ENCODE data around the gene ANK2. TPM values are rescaled to one million over a fixed set of nuclear protein-coding genes. Genes with fewer than 3 reads are reported as not detected.

The ANK2 gene
- total RNA-seq, 2 experiments from 2014 or later: 0.38 to 4.0 TPM

GRCh38 chr4:113248320-113248719 is 198.9 kb downstream of the ANK2 start:
- intact Hi-C loops (cut with micrococcal nuclease; ENCODE audit: unreplicated experiment): no loop called here
- Histone ChIP-seq H3K9me3 (ENCODE audit: low read length) (no peaks in the 10 kb centered on the region), H4K20me1 (ENCODE audit: insufficient read depth, low read length) (no peaks in the 10 kb centered on the region), H3K4me3 (ENCODE audit: low read depth, low read length, poor library complexity, severe bottlenecking) (no peak overlapping the region), H3K4me1 (ENCODE audit: insufficient read depth, low read length, poor library complexity, severe bottlenecking) (no peaks in the 10 kb centered on the region), H3K4me2 (ENCODE audit: low read length) (no peak overlapping the region), H3K36me3 (ENCODE audit: insufficient read depth, low read length) (no peaks in the 10 kb centered on the region), H3K79me2 (ENCODE audit: insufficient read depth, low read depth, low read length) (no peaks in the 10 kb centered on the region), H3K9me2 (ENCODE audit: insufficient read depth, low read length) (no peaks in the 10 kb centered on the region), H3K27ac (ENCODE audit: low read depth, low read length, poor library complexity, severe bottlenecking) (no peak overlapping the region), H2AFZ (ENCODE audit: low read length) (no peak overlapping the region)
- CTCF ChIA-PET (ENCODE audit: unreplicated experiment): no interaction called here
- POLR2A ChIA-PET: no interaction called here
- TF ChIP-seq CTCF (conservative IDR thresholded peaks at IDR 0.05; ENCODE audit: low read length) (0 out of 2 replicates have a peak, but pooled peaks have one; percentile 29), EZH2phosphoT487 (IDR thresholded peaks at IDR 0.05; ENCODE audit: borderline replicate concordance, low read depth, low read length) (no peak)
- no peak for DNase-seq (ENCODE audit: low spot score)
- no TSS peak for BruUV-seq (replicated peaks)

- Histone ChIP-seq H3K9me3 (ENCODE audit: low read length) (no peaks in the 10 kb centered on the region), H3K79me2 (ENCODE audit: insufficient read depth, low read depth, low read length) (no peaks in the 10 kb centered on the region), H3K4me3 (ENCODE audit: low read depth, low read length, poor library complexity, severe bottlenecking) (no peak overlapping the region), H2AFZ (ENCODE audit: low read length) (no peak overlapping the region), H3K4me1 (ENCODE audit: insufficient read depth, low read length, poor library complexity, severe bottlenecking) (no peaks in the 10 kb centered on the region), H3K36me3 (ENCODE audit: insufficient read depth, low read length) (no peaks in the 10 kb centered on the region), H3K4me2 (ENCODE audit: low read length) (no peak overlapping the region), H3K27ac (ENCODE audit: low read depth, low read length, poor library complexity, severe bottlenecking) (no peak overlapping the region), H3K9me2 (ENCODE audit: insufficient read depth, low read length) (no peaks in the 10 kb centered on the region), H4K20me1 (ENCODE audit: insufficient read depth, low read length) (no peaks in the 10 kb centered on the region)
- intact Hi-C loops (cut with micrococcal nuclease; ENCODE audit: unreplicated experiment): no loop called here
- no peak for DNase-seq (ENCODE audit: low spot score)
- ChIA-PET CTCF (ENCODE audit: unreplicated experiment) (no interaction called here), POLR2A (no interaction called here)
- no peak for TF ChIP-seq EZH2phosphoT487 (IDR thresholded peaks at IDR 0.05; ENCODE audit: borderline replicate concordance, low read depth, low read length)
- no peak for TF ChIP-seq CTCF (conservative IDR thresholded peaks at IDR 0.05; ENCODE audit: low read length)
- BruUV-seq (replicated peaks): no TSS peak
Observed at GRCh38 chr4:113255628-113256027, 206.2 kb downstream of the ANK2 start.

GRCh38 chr4:113256946-113257345 is 207.5 kb downstream of the ANK2 start:
- TF ChIP-seq EZH2phosphoT487 (IDR thresholded peaks at IDR 0.05; ENCODE audit: borderline replicate concordance, low read depth, low read length) (no peak), CTCF (conservative IDR thresholded peaks at IDR 0.05; ENCODE audit: low read length) (no peak)
- no peak for DNase-seq (ENCODE audit: low spot score)
- Histone ChIP-seq H4K20me1 (ENCODE audit: insufficient read depth, low read length) (no peaks in the 10 kb centered on the region), H3K9me2 (ENCODE audit: insufficient read depth, low read length) (no peaks in the 10 kb centered on the region), H2AFZ (ENCODE audit: low read length) (no peak overlapping the region), H3K4me1 (ENCODE audit: insufficient read depth, low read length, poor library complexity, severe bottlenecking) (no peaks in the 10 kb centered on the region), H3K4me2 (ENCODE audit: low read length) (no peak overlapping the region), H3K36me3 (ENCODE audit: insufficient read depth, low read length) (no peaks in the 10 kb centered on the region), H3K4me3 (ENCODE audit: low read depth, low read length, poor library complexity, severe bottlenecking) (no peak overlapping the region), H3K9me3 (ENCODE audit: low read length) (no peaks in the 10 kb centered on the region), H3K79me2 (ENCODE audit: insufficient read depth, low read depth, low read length) (no peaks in the 10 kb centered on the region), H3K27ac (ENCODE audit: low read depth, low read length, poor library complexity, severe bottlenecking) (no peak overlapping the region)
- intact Hi-C loops (cut with micrococcal nuclease; ENCODE audit: unreplicated experiment): no loop called here
- no TSS peak for BruUV-seq (replicated peaks)
- POLR2A ChIA-PET: interaction anchor here (0.6 to 1.4 kb wide), 3 partner anchors 19 to 32 kb away, joined by 3 read pairs; no protein-coding TSS in a partner anchor
- CTCF ChIA-PET (ENCODE audit: unreplicated experiment): no interaction called here
